ENCODE measurements around the gene UNG. TPM values are rescaled to one million over a fixed set of nuclear protein-coding genes. Genes with fewer than 3 reads are reported as not detected.

UNG gene
- polyA plus RNA-seq, 1 of the 3 experiments (the other 2 are of a cell fraction), result 33.2 TPM

DNA sequence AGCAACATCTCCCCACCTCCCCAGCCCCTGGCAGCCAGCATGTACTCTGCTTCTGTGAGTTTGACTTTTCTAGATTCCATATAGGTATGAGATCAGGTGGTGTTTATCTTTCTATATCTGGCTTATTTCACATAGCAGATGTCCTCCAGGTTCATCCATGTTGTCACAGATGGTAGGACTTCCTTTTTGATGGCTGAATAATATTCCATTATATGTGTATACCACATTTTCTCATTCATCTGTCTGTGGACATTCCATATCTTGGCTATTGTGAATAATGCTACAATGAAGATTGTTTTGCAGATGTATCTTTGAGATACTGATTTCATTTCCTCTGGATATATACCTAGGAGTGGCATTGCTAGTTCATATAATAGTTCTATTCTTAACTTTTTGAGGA is 22.5 kb upstream of the UNG start:
- no peak overlapping the region for H3K4me3 ChIP-seq (ENCODE audit: low read depth in 2 of 2, low read length in 1 of 2)
- no peaks in the 10 kb centered on the region for H4K20me1 ChIP-seq (ENCODE audit: insufficient read depth)
- H3K9me3 ChIP-seq, result 0 out of 2 replicates have a peak, but pooled peaks cover 6% of the 10 kb centered on the region
- H3K79me2 ChIP-seq (ENCODE audit: insufficient read depth), result no peaks in the 10 kb centered on the region
- no peak for DNase-seq
- no peaks in the 10 kb centered on the region for H3K4me1 ChIP-seq (ENCODE audit: control insufficient read depth in 1 of 2, insufficient read depth in 2 of 2, low read depth in 1 of 2, low read length in 1 of 2)
- POLR2A ChIA-PET, result no interaction called here
- CTCF ChIA-PET, result no interaction called here
- H3K4me2 ChIP-seq, result no peak overlapping the region
- H3K27me3 ChIP-seq (ENCODE audit: insufficient read depth), result no peaks in the 10 kb centered on the region
- TF ChIP-seq GATA2 (CRISPR knock-in tag; IDR thresholded peaks at IDR 0.05) (no peak), RXRA (IDR thresholded peaks at IDR 0.05; ENCODE audit: borderline replicate concordance, low read depth) (no peak), FOXJ3 (CRISPR knock-in tag; IDR thresholded peaks at IDR 0.05) (no peak), EP300 (IDR thresholded peaks at IDR 0.05; ENCODE audit: borderline replicate concordance in 1 of 2, low read depth in 1 of 2, low read length in 1 of 2) (no peak)
- TF ChIP-seq, protein P1, sequence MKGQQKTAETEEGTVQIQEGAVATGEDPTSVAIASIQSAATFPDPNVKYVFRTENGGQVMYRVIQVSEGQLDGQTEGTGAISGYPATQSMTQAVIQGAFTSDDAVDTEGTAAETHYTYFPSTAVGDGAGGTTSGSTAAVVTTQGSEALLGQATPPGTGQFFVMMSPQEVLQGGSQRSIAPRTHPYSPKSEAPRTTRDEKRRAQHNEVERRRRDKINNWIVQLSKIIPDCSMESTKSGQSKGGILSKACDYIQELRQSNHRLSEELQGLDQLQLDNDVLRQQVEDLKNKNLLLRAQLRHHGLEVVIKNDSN (IDR thresholded peaks at IDR 0.05; ENCODE audit: borderline replicate concordance, low read depth), result no peak
- TF ChIP-seq, protein P2, sequence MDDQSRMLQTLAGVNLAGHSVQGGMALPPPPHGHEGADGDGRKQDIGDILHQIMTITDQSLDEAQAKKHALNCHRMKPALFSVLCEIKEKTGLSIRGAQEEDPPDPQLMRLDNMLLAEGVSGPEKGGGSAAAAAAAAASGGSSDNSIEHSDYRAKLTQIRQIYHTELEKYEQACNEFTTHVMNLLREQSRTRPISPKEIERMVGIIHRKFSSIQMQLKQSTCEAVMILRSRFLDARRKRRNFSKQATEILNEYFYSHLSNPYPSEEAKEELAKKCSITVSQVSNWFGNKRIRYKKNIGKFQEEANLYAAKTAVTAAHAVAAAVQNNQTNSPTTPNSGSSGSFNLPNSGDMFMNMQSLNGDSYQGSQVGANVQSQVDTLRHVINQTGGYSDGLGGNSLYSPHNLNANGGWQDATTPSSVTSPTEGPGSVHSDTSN (IDR thresholded peaks at IDR 0.05), result no peak
- no peak overlapping the region for H3K9ac ChIP-seq
- H3K27ac ChIP-seq (ENCODE audit: low read depth in 2 of 2, low read length in 1 of 2), result no peak overlapping the region
- H2AFZ ChIP-seq (ENCODE audit: low read depth), result no peak overlapping the region
- peaks cover 38 to 46% of the 10 kb centered on the region in 2 experiments for H3K36me3 ChIP-seq (replicated peaks in 1 of 2; ENCODE audit: control insufficient read depth in 1 of 2, insufficient read depth in 2 of 2, low read length in 1 of 2)
- no peaks in the 10 kb centered on the region for H3K9me2 ChIP-seq
- peaks cover 3% of the 10 kb centered on the region for H3F3A ChIP-seq (replicated peaks; ENCODE audit: insufficient read depth)

DNA sequence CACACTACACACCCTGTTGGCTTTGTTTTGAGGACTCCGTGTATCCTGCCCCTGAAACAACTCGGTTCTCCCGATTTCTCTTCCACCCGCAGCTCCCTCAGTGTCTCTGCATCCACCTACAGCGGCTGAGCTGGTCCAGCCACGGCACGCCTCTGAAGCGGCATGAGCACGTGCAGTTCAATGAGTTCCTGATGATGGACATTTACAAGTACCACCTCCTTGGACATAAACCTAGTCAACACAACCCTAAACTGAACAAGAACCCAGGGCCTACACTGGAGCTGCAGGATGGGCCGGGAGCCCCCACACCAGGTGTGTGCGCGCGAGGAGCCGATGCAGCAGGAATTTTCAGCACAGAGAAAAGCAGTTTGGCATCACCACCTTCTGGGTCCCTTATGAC is 14.6 kb upstream of the UNG start:
- Histone ChIP-seq H3K9me3 (0 out of 2 replicates have a peak, but pooled peaks cover 6% of the 10 kb centered on the region), H4K20me1 (ENCODE audit: insufficient read depth) (no peaks in the 10 kb centered on the region), H3K79me2 (ENCODE audit: insufficient read depth) (no peaks in the 10 kb centered on the region), H3F3A (replicated peaks; ENCODE audit: insufficient read depth) (peaks cover 2% of the 10 kb centered on the region), H2AFZ (ENCODE audit: low read depth) (no peak overlapping the region), H3K9me2 (no peaks in the 10 kb centered on the region), H3K4me1 (ENCODE audit: control insufficient read depth in 1 of 2, insufficient read depth in 2 of 2, low read depth in 1 of 2, low read length in 1 of 2) (no peaks in the 10 kb centered on the region), H3K4me3 (ENCODE audit: low read depth in 2 of 2, low read length in 1 of 2) (no peak overlapping the region), H3K9ac (no peak overlapping the region), H3K4me2 (no peak overlapping the region), H3K27me3 (ENCODE audit: insufficient read depth) (no peaks in the 10 kb centered on the region), H3K27ac (ENCODE audit: low read depth in 2 of 2, low read length in 1 of 2) (no peak overlapping the region), H3K36me3 (replicated peaks in 1 of 2; ENCODE audit: control insufficient read depth in 1 of 2, insufficient read depth in 2 of 2, low read length in 1 of 2) (peaks cover 32 to 76% of the 10 kb centered on the region in 2 experiments)
- CTCF ChIA-PET, result interaction anchor here (1.4 to 4.3 kb wide), 2 partner anchors 11 kb away, joined by 3 to 20 read pairs; partner anchors contain the start of gene ALKBH2
- no peak for TF ChIP-seq FOXM1 (IDR thresholded peaks at IDR 0.05; ENCODE audit: low read depth)
- no peak for TF ChIP-seq RAD21 (IDR thresholded peaks at IDR 0.05; ENCODE audit: low read length)
- TF ChIP-seq, protein P3, sequence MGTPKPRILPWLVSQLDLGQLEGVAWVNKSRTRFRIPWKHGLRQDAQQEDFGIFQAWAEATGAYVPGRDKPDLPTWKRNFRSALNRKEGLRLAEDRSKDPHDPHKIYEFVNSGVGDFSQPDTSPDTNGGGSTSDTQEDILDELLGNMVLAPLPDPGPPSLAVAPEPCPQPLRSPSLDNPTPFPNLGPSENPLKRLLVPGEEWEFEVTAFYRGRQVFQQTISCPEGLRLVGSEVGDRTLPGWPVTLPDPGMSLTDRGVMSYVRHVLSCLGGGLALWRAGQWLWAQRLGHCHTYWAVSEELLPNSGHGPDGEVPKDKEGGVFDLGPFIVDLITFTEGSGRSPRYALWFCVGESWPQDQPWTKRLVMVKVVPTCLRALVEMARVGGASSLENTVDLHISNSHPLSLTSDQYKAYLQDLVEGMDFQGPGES (IDR thresholded peaks at IDR 0.05; ENCODE audit: low read depth, low read length), result no peak
- DNase-seq, result no peak
- POLR2A ChIA-PET, result no interaction called here
- WGBS (ENCODE audit: low lambda C conversion rate), result 87% methylated on average over 14 of the region's 14 CpGs

All from SK-N-SH (cell line).